ENCODE results near the gene PINLYP.

Gene PINLYP

GRCh38 chr19:43548706-43549105 lies 26.9 kb upstream of the PINLYP start:
- no peak for DNase-seq (ENCODE audit: low read depth in 2 of 2)

- no peak for DNase-seq (ENCODE audit: low read depth in 2 of 2)
Measured at GRCh38 chr19:43551399-43552197, 24.0 kb upstream of the PINLYP start.

DNA sequence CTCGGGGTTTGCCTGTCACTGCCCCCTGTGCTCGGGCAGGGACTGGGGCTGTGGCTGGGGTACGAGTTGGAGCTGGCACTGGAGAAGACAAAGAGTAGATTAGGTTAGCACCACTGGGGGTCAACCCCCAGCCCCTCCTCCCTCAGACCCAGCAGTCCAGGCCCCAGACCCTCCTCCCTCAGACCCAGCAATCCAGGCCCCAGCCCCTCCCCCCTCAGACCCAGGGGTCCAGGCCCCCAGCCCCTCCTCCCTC lies 23.5 kb upstream of the PINLYP start:
- DNase-seq (ENCODE audit: low read depth in 2 of 2), result no peak

DNA sequence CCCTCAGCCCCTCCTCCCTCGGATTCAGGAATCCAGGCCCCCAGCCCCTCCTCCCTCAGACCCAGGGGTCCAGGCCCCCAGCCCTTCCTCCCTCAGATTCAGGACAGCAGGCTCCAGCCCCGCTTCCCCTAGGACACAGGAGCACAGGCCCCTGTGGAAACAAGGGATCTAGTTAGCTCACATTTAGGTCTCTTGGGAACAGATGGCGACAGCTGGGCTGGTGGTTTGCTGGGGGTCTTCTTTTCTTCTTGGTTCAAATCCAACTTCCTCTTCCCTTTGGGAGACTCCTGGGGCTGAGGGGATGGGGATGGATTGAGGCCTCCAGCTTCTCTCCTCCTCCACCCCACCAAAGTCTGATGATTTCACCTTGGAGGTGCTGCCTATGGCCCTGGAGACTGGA lies 23.0 kb upstream of the PINLYP start:
- DNase-seq (ENCODE audit: low read depth in 2 of 2), result no peak

DNA sequence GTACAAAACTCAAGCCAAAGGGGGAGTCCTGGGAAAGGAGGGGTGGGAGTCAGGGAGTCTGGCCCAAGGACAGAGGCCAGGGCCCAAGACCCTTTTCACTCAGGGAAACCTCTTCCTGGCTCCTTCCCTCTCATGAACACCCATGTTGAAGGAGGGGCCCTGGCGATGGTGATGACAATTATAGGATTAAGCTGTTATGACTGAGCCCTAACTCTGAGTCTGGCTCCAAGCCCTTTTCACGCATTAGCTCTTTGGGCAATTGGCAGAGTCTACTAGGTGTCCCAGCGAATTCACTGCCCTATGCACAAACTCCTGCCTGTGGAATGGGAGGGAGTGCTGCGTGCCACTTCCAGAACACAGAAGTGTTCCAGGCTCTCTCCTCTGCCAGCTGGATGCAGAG lies 21.9 kb upstream of the PINLYP start:
- DNase-seq (ENCODE audit: low read depth in 2 of 2), result no peak

DNA sequence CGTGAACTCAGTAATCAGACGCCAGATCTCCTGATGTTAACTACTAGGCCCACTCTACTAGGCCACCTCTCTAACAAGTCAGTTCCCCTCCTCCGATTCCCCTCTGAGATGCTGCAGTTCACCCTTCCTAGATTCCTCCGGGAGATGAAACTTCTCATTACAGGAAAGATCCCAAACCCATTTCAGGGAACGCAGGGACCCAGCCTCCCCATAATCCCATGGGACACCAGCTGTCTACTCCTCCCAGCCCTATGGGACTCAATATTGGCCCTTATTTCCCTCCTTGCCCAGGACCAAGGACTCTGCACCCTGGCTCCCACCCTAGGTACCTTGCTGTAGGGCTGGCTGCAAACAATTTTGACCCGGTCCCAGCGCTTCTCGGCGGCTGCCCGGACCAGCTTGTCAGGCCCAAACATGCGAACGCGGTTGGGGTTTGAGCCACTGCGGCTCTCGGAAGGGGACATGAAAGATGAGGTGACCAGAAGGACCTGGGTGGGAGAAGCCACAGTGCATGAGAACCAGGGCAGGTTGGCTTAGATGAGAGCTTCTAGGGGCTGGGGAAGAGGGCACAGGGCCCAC lies 21.2 kb upstream of the PINLYP start:
- DNase-seq (ENCODE audit: low read depth in 2 of 2), result no peak

- peak in 1 of 2 experiments; percentile 10 for DNase-seq (ENCODE audit: low read depth in 2 of 2)
Measured at GRCh38 chr19:43555185-43555770, 20.3 kb upstream of the PINLYP start.

DNA sequence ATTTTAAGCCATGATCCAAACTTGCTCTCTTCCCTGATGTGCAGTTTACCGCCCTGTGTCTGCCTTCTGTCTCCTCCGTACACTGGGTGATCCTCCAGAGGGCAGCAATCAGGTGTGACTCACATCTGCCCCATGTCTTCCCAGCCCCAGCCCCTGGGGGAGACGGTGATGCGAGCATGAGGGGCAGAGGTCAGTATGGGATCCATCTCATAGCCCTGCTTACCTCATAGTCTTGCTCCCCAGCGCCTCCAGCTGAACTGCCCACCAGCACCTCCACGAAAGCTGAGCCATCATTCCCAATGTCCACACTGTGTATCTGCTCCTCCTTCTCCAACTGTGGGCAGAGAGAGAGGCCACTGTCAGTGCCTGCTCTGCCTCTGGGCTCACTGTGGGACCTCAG lies 14.9 kb upstream of the PINLYP start:
- no peak for DNase-seq (ENCODE audit: low read depth in 2 of 2)

- DNase-seq (ENCODE audit: low read depth in 2 of 2), result no peak
Measured at GRCh38 chr19:43561139-43561970, 14.2 kb upstream of the PINLYP start.

GRCh38 chr19:43562226-43562697 lies 13.3 kb upstream of the PINLYP start:
- DNase-seq (ENCODE audit: low read depth in 2 of 2), result no peak

GRCh38 chr19:43562698-43563241 lies 12.8 kb upstream of the PINLYP start:
- DNase-seq (ENCODE audit: low read depth in 2 of 2), result peak; percentile 13 to 19

DNA sequence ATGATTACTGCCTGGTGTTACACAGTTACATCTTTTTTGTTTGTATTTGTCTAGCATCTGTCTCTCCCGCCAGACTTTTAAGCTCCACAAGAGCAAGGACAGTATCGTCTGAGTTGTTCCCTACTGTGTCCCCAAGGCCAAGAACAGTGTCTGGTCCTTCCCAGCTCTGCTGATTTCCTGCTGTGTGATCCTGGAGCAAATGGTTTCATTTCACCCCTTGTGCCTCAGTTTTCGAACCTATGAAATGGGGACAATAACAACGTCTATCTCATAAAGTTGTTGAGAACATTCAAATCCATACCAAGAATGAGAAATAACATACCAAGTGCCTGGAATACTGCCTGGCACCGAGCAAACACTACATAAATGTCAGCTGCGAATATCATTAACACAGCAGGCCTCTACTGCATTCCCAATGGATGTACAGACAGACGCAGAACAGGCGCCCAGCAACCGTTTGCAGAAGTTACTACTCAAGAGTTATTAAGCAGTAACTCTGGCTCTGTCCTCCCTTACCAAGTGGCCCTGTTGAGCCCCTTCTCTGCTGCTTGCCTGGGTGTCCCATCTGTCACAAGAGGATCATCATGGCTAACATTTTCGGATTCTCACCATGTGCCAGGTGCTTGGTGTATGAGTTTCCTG lies 11.7 kb upstream of the PINLYP start:
- DNase-seq (ENCODE audit: low read depth in 2 of 2), result no peak

DNA sequence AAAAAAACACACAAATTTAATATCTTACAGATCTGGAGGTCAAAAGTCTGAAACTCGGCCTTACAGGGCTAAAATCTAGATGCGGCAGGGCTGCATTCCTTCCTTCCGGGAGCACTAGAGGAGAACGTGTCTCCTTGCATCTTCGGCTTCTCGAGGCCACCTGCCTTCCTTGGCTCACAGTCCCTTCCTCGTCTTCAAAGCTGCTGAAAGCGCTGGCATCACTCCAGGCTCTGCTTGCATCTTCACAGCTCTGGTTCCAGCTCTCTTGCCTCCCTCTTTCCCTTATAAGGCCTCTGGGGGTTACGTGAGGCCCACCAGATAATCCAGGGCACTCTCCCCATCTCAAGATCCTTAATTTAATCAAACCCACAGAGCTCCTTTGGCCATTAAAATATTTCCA lies 10.8 kb upstream of the PINLYP start:
- no peak for DNase-seq (ENCODE audit: low read depth in 2 of 2)

GRCh38 chr19:43569657-43570056 lies 5.9 kb upstream of the PINLYP start:
- no peak for DNase-seq (ENCODE audit: low read depth in 2 of 2)

GRCh38 chr19:43570174-43570791 lies 5.3 kb upstream of the PINLYP start:
- DNase-seq (ENCODE audit: low read depth in 2 of 2), result no peak

DNA sequence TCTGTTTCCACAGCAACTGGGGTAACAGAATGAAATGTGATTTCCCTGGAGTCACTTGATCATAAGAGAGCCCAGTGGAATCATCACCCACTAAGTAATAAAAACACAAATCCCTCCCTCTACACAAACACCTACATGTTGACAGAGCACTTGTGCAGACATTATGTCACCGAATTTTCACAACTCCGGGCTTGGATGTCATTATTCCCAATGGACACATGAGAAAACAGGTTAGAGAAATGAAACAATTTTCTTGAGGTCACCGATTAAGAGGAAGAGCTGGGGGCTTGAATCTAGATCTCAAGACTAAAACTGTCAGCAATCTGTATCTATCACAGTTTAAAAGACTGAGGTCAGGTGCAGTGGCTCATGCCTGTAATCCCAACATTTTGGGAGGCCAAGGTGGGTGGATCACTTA lies 3.4 kb upstream of the PINLYP start:
- no peak for DNase-seq (ENCODE audit: low read depth in 2 of 2)

- no peak for DNase-seq (ENCODE audit: low read depth in 2 of 2)
Measured at GRCh38 chr19:43574424-43575155, 1.0 kb upstream of the PINLYP start.

- no peak for DNase-seq (ENCODE audit: low read depth in 2 of 2)
Measured at GRCh38 chr19:43575955-43576878, 616 bp downstream of the PINLYP start.

GRCh38 chr19:43578787-43579186 lies 3.2 kb downstream of the PINLYP start:
- no peak for DNase-seq (ENCODE audit: low read depth in 2 of 2)

All from fibroblast of skin of left biceps (primary cell).